HG02571 (cell line): ENCODE measurements around the gene HBB.
A peak's percentile ranks its signal among the peaks of the same experiment; 100 is the strongest.

Experiments
- ATAC-seq: cut with Tn5 transposase; IDR thresholded peaks from one replicate; pipeline ENCODE4 v1.9.1; 2021; ENCODE audit warnings: mild to moderate bottlenecking, moderate library complexity; ENCODE audit not compliant: unreplicated experiment

Gene HBB

GRCh38 chr11:5247472-5248192, 20.8 kb upstream of the HBB start:
- ATAC-seq, result no peak

- no peak for ATAC-seq
These were observed 20.1 kb upstream of the HBB start for GRCh38 chr11:5246772-5247471.

GRCh38 chr11:5245155-5245554, 18.3 kb upstream of the HBB start:
- no peak for ATAC-seq

- ATAC-seq, result no peak
These were observed 16.9 kb upstream of the HBB start for GRCh38 chr11:5243816-5244180.

GRCh38 chr11:5242933-5243815, 16.3 kb upstream of the HBB start:
- ATAC-seq, result peak; percentile 69

GRCh38 chr11:5242208-5242607, 15.3 kb upstream of the HBB start:
- ATAC-seq, result no peak

GRCh38 chr11:5241458-5241857, 14.6 kb upstream of the HBB start:
- no peak for ATAC-seq

GRCh38 chr11:5240458-5240857, 13.6 kb upstream of the HBB start:
- no peak for ATAC-seq

- ATAC-seq, result no peak
These were observed 13.2 kb upstream of the HBB start for GRCh38 chr11:5240056-5240455.

- no peak for ATAC-seq
These were observed 12.2 kb upstream of the HBB start for GRCh38 chr11:5239046-5239445.

GRCh38 chr11:5238486-5238885, 11.6 kb upstream of the HBB start:
- no peak for ATAC-seq

- no peak for ATAC-seq
These were observed 10.5 kb upstream of the HBB start for GRCh38 chr11:5237420-5237819.

- ATAC-seq, result no peak
These were observed 8.7 kb upstream of the HBB start for GRCh38 chr11:5235364-5236095.

- peak; percentile 41 for ATAC-seq
These were observed 7.5 kb upstream of the HBB start, which contains the start of gene HBD for GRCh38 chr11:5234381-5234834. HBD (minus strand) TSS chr11:5234483; CDS start chr11:5234433, 50 bp downstream.

GRCh38 chr11:5233307-5233706, 6.4 kb upstream of the HBB start:
- no peak for ATAC-seq

- no peak for ATAC-seq
These were observed 6.0 kb upstream of the HBB start for GRCh38 chr11:5232821-5233220.

GRCh38 chr11:5232176-5232575, 5.3 kb upstream of the HBB start:
- no peak for ATAC-seq

GRCh38 chr11:5231111-5231510, 4.2 kb upstream of the HBB start:
- no peak for ATAC-seq

- no peak for ATAC-seq
These were observed 3.4 kb upstream of the HBB start for GRCh38 chr11:5230266-5230665.

- ATAC-seq, result no peak
These were observed 2.9 kb upstream of the HBB start for GRCh38 chr11:5229796-5230195.

- peak; percentile 53 for ATAC-seq
These were observed 2.5 kb upstream of the HBB start for GRCh38 chr11:5229356-5229755.
